Measurements from ENCODE around the gene HCAR3.
"Not testable (repeated sequence)": the region's sequence is repeated elsewhere in the genome, so short reads cannot be mapped to it uniquely, and the experiment has no call there.

DNA sequence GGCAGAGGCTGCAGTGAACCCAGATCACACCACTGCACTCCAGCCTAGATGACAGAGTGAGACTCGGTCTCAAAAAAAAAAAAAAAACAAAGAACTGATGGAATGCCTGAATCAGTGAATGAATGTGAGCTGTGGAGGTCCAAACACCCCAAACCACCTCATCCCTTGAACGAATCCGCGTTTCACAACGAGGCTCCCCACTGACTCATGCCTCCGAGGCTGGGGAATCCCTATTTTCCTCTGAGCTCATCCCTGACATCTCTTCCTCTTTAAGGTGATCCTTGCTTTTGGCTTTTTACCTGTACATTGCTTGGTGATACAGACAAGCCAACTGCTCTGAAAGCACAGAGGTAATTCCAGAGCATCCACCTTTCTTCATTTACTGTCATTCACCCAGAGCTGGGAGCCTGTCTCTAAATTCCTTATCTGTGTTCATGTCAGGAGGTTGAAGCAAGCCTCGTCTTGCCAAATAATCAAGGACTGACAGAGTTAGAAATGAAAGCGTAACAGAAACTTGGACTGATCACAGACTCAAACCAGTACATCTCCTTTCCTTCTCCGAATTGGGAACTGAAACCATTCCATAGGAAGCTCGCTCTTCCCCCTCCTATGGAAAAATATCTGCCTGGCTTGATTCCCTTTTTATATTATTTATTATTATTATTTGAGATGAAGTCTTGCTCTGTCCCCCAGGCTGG, 3.0 kb downstream of the HCAR3 start:
- not testable (repeated sequence) for TF ChIP-seq TAF1, POLR2A (IDR thresholded peaks at IDR 0.05; ENCODE audit: low read depth, low read length)

All from GM12891 (cell line).